Right lobe of liver (tissue), 6 donors: ENCODE measurements around the gene TRIO. TPM values are rescaled to one million over a fixed set of nuclear protein-coding genes. Genes with fewer than 3 reads are reported as not detected.
A peak's percentile ranks its signal among the peaks of the same experiment; 100 is the strongest.

Source experiments
- ATAC-seq, 4 donors: fragments of 200-7000 bp; cut with Tn5 transposase; one replicate each; pipeline ENCODE4 v1.9.1; 2020; ENCODE audit warnings: mild to moderate bottlenecking in 4 of 4, moderate library complexity in 4 of 4
- DNase-seq, 3 donors: peaks; one replicate each; pipeline ENCODE4 v3.0.0-alpha.2; 2020
- H3K27ac ChIP-seq, 3 donors: fragments of 200-600 bp; one replicate each; pipeline ENCODE4 v1.8.0; 2022
- H3K27me3 ChIP-seq, 2 donors: fragments of 200-600 bp; one replicate each; pipeline ENCODE4 v1.8.0; 2022
- H3K36me3 ChIP-seq, 4 donors: fragments of 200-600 bp; sonication (generic) in 1 of 4; one replicate each; pipeline versions ENCODE4 v1.5.1 to v1.8.0; 2017 to 2022; ENCODE audit warnings: control low read depth in 1 of 4
- H3K4me1 ChIP-seq, 4 donors: fragments of 200-600 bp; sonication (generic) in 1 of 4; one replicate each; pipeline versions ENCODE4 v1.5.1 to v1.8.0; 2017 to 2022; ENCODE audit warnings: control low read depth in 1 of 4
- H3K4me3 ChIP-seq, 3 donors: fragments of 200-600 bp; one replicate each; pipeline ENCODE4 v1.8.0; 2022
- H3K9me3 ChIP-seq, 4 donors: fragments of 200-600 bp; sonication (generic) in 1 of 4; one replicate each; pipeline versions ENCODE4 v1.5.1 to v1.8.0; 2017 to 2022; ENCODE audit warnings: control low read depth in 1 of 4
- POLR2A ChIP-seq: fragments of 450-650 bp; IDR thresholded peaks from one replicate; pipeline ENCODE4 v1.6.1; 2017; ENCODE audit warnings: antibody characterized with exemption, mild to moderate bottlenecking
- WGBS: methylation state at CpG from one replicate; pipeline ENCODE4 v1.1.6; 2018; ENCODE audit warnings: low coverage, low lambda C conversion rate; ENCODE audit not compliant: insufficient coverage; ENCODE audit errors: missing lambda C conversion rate; 5-methylcytosine and 5-hydroxymethylcytosine counted together
- intact Hi-C, 2 donors: fragments of 100-400 bp; cut with DNase I; formaldehyde crosslinking; loops; one replicate each; pipeline versions ENCODE4 v1.11.2 to v1.14.1; 2022
- total RNA-seq, 6 experiments: library from RNA; depleted of rRNA in 2 of 6; stranded (reverse); fragments of >200 nt in 2 of 6; fragmentation: NEBNext Ultra II Directional in 3 of 6; extraction: Animal tissue kit (Norgen Biotek cat#: 25700) in 3 of 6; gene quantifications; one replicate each; pipeline versions ENCODE4 v1.1.0 to v1.2.4, GENCODE V29; 2016 to 2023
- TF ChIP-seq, protein P1 (sequence below), 4 donors: fragments of 200-600 bp in 3 of 4; fragments of 450-650 bp in 1 of 4; IDR thresholded peaks; one replicate each; pipeline versions ENCODE4 v1.5.1 to v1.8.0; 2016 to 2022; ENCODE audit warnings: antibody characterized with exemption in 4 of 4, mild to moderate bottlenecking in 2 of 4
- donor health status: DM: no; HTN: yes; CAD: no.
- donor health status: DM: no; HTN: no; CAD: no.
- donor health status: DM: no; HTN: no; CAD: no.
- donor health status: DM: no; HTN: yes; CAD: no.
- donor health status: DM: no; HTN: yes; CAD: no.

Gene TRIO
- total RNA-seq, 6 experiments from 2014 or later: 34.7 to 63.5 (median 50.2) TPM

DNA sequence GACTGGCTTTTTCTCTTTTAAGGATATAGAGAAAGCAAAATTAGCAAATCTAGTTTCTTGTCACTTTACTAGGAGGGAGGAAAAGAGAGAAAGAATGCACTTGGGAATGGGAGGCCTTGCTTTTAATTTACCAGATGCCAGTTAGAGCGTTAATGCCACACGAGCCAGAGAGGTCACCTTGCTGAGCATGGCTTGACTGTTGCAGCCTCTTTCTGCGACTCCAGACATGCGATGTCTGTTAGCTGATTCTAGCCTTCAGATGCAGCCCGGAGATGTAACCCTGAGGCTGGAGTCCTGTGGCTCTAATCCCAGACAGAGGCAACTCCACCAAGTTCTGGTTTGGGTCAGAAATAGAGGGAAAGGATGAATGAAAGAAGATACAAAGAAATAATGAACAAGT lies 152.5 kb downstream of the TRIO start:
- intact Hi-C loops: no loop called here

DNA sequence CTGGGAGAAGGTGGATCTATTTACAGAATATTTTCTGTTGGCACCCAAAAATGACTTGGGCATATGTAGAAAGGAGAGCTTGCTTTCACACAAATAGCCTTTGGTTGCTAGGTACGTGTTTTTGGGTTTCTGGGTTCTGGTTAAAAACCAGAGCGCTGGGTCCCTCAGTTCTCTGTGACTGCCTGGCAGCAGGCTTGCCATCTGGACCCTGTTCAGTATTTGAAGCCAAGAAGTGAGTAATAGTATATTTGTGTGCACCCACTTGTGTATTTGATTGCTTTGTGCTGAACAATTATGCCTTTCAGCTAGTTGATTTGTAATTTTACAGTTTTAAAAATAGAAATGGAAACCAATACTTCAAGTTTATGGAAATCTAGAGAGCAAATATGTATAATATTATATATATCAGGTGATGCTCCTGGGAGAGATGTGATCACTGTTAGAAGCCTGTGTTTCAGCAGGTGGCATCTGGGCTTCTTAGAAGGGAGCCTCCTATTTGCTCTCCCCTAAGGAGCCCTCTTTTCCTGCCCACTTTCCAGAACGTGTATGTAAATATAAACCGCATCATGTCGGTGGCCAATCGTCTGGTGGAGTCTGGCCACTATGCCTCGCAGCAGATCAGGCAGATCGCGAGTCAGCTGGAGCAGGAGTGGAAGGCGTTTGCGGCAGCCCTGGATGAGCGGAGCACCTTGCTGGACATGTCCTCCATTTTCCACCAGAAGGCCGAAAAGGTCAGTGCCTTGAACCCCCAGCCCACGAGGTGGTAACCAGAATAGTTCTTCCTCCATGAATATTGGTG lies 153.6 kb downstream of the TRIO start:
- H3K4me1 ChIP-seq: no peaks in the 10 kb centered on the region
- TF ChIP-seq, protein P1, sequence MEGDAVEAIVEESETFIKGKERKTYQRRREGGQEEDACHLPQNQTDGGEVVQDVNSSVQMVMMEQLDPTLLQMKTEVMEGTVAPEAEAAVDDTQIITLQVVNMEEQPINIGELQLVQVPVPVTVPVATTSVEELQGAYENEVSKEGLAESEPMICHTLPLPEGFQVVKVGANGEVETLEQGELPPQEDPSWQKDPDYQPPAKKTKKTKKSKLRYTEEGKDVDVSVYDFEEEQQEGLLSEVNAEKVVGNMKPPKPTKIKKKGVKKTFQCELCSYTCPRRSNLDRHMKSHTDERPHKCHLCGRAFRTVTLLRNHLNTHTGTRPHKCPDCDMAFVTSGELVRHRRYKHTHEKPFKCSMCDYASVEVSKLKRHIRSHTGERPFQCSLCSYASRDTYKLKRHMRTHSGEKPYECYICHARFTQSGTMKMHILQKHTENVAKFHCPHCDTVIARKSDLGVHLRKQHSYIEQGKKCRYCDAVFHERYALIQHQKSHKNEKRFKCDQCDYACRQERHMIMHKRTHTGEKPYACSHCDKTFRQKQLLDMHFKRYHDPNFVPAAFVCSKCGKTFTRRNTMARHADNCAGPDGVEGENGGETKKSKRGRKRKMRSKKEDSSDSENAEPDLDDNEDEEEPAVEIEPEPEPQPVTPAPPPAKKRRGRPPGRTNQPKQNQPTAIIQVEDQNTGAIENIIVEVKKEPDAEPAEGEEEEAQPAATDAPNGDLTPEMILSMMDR (IDR thresholded peaks at IDR 0.05): no peak
- no peak for TF ChIP-seq POLR2A
- H3K27me3 ChIP-seq: no peaks in the 10 kb centered on the region
- ATAC-seq (peak in 1 of 4 donors; percentile 25), DNase-seq (no peak)
- peaks cover 4 to 48% (median 9%) of the 10 kb centered on the region in 4 donors for H3K36me3 ChIP-seq
- no peak overlapping the region for H3K27ac ChIP-seq
- no peak overlapping the region for H3K4me3 ChIP-seq
- WGBS: 79% methylated on average over 9 of the region's 14 CpGs
- H3K9me3 ChIP-seq: no peaks in the 10 kb centered on the region
- intact Hi-C loops: no loop called here

More for the DNA sequence above, 152.5 kb downstream of the TRIO start:
- Histone ChIP-seq H3K9me3 (no peaks in the 10 kb centered on the region), H3K4me3 (no peak overlapping the region), H3K4me1 (no peaks in the 10 kb centered on the region), H3K27me3 (no peaks in the 10 kb centered on the region), H3K27ac (no peak overlapping the region), H3K36me3 (peaks cover 4 to 56% (median 9%) of the 10 kb centered on the region in 4 donors)
- DNase-seq (no peak), ATAC-seq (no peak)
- 80% methylated on average over 1 of the region's 5 CpGs for WGBS
- TF ChIP-seq, protein P1 (IDR thresholded peaks at IDR 0.05): no peak
- no peak for TF ChIP-seq POLR2A

DNA sequence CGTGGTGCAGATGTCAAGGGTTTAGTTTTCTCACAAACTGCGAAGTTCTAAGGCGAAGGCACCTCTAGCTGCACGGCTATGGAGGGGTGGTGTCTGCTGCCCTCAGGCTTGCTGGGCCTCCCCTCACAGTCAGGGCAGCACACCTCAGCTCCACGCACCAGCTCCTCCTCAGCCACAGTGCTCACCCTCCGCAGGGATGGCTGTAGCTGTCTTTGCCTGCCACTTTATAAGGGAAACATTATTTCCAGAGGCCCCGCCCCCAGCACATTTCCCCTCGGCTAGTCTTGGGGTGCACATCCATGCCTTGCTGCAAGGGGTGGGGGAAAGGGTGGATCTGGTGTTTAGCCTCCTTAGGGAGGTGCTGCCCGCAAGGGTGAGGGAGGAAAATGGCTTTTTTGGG lies 154.6 kb downstream of the TRIO start:
- Histone ChIP-seq H3K27ac (no peak overlapping the region), H3K27me3 (no peaks in the 10 kb centered on the region), H3K36me3 (peaks cover 4 to 48% (median 9%) of the 10 kb centered on the region in 4 donors), H3K9me3 (no peaks in the 10 kb centered on the region), H3K4me3 (no peak overlapping the region), H3K4me1 (no peaks in the 10 kb centered on the region)
- 90% methylated on average over 8 of the region's 9 CpGs for WGBS
- ATAC-seq (no peak), DNase-seq (no peak)
- TF ChIP-seq POLR2A: no peak
- TF ChIP-seq, protein P1 (IDR thresholded peaks at IDR 0.05): no peak
- intact Hi-C loops: no loop called here

DNA sequence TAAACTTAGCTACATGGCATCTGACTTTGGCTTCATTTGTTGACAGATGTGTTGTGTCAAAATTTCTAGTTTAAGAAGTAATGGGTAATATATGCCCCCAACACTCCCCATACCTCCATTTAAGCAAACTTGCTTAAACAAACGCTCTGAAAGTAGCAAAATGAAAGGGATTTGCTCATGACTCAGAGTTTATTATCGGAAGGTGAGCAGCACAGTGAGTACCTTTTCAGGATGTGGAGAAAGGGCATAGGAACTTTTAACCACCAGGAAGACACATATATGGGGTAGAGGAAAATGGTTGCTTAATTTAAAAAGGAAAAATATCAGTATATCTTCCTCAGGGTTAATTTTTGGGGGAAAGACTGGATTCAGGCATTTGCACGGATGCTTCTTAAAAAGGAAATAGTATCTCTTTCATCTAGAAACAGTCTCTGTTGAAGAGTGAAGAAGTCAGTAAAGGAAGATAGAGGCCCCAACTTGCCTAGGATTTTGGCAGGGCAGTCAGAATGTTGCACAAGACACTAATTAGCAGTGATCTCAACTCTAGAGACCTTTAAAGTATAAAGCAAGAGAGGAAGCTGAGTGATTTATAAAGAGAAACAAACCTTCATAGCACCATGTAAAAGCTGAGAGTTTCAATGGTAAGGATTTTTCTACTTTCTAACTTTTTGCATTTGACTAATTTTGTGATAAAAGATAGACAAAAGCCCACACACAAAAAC lies 155.1 kb downstream of the TRIO start:
- no peak for TF ChIP-seq POLR2A
- TF ChIP-seq, protein P1 (IDR thresholded peaks at IDR 0.05): no peak
- DNase-seq (no peak), ATAC-seq (peak in 1 of 4 donors; percentile 31)
- no peaks in the 10 kb centered on the region for H3K9me3 ChIP-seq
- no peak overlapping the region for H3K4me3 ChIP-seq
- H3K4me1 ChIP-seq: no peaks in the 10 kb centered on the region
- peaks cover 4 to 43% (median 7%) of the 10 kb centered on the region in 4 donors for H3K36me3 ChIP-seq
- intact Hi-C loops: no loop called here
- H3K27me3 ChIP-seq: no peaks in the 10 kb centered on the region
- no peak overlapping the region for H3K27ac ChIP-seq
- 84% methylated on average over 3 of the region's 3 CpGs for WGBS
